K562 (cell line): ENCODE results near the gene ANKRD61. TPM values are rescaled to one million over a fixed set of nuclear protein-coding genes. Genes with fewer than 3 reads are reported as not detected.

Source experiments
- ARID1B ChIP-seq: fragments of 450-650 bp; IDR thresholded peaks from 2 replicates; pipeline ENCODE4 v1.6.1; 2016; ENCODE audit warnings: antibody characterized with exemption, mild to moderate bottlenecking, inconsistent platforms
- BRCA1 ChIP-seq, 2 experiments: fragments of 450-650 bp in 1 of 2; sonication (generic) in 1 of 2; formaldehyde crosslinking in 1 of 2; IDR thresholded peaks; 2 replicates each; pipeline versions ENCODE4 v1.5.0 to v1.6.1; 2017 to 2020; ENCODE audit warnings: mild to moderate bottlenecking in 1 of 2, missing genetic modification reagents in 1 of 2
- CREB5 ChIP-seq: fragments of 250-450 bp; sonication (Bioruptor Pico); IDR thresholded peaks from 2 replicates; pipeline ENCODE4 v1.5.0; 2020; ENCODE audit warnings: mild to moderate bottlenecking
- ESRRB ChIP-seq: fragments of 250-450 bp; sonication (Bioruptor Pico); IDR thresholded peaks from 2 replicates; pipeline ENCODE4 v1.5.0; 2020; ENCODE audit warnings: mild to moderate bottlenecking, moderate library complexity, borderline replicate concordance
- FOXP1 ChIP-seq: sonication (generic); formaldehyde crosslinking; IDR thresholded peaks from 2 replicates; pipeline ENCODE4 v1.8.0; 2022; ENCODE audit warnings: mild to moderate bottlenecking, missing genetic modification reagents
- GMEB1 ChIP-seq: fragments of 250-450 bp; sonication (Bioruptor Pico); IDR thresholded peaks from 2 replicates; pipeline ENCODE4 v1.4.0; 2020; ENCODE audit warnings: mild to moderate bottlenecking
- HMGN3 ChIP-seq: IDR thresholded peaks from 2 replicates; pipeline ENCODE4 v1.6.1; 2011; ENCODE audit warnings: borderline replicate concordance, low read depth, mild to moderate bottlenecking, mixed read lengths, low read length; ENCODE audit not compliant: insufficient read length; ENCODE audit errors: extremely low read depth
- MEF2A ChIP-seq: IDR thresholded peaks from 2 replicates; pipeline ENCODE4 v1.6.1; 2011; ENCODE audit warnings: low read depth, mild to moderate bottlenecking, low read length, moderate library complexity; ENCODE audit not compliant: control insufficient read depth
- MIER1 ChIP-seq: fragments of 450-650 bp; IDR thresholded peaks from 2 replicates; pipeline ENCODE4 v1.6.1; 2016; ENCODE audit warnings: antibody characterized with exemption, mild to moderate bottlenecking, low read depth
- MYNN ChIP-seq, 2 experiments: sonication (generic); formaldehyde crosslinking in 1 of 2; IDR thresholded peaks; 2 replicates each; pipeline versions ENCODE4 v1.5.0 to v1.6.1; 2016 to 2020; ENCODE audit warnings: antibody characterized with exemption in 1 of 2, missing genetic modification reagents in 1 of 2
- RB1 ChIP-seq: fragments of 450-650 bp; IDR thresholded peaks from 2 replicates; pipeline ENCODE4 v1.6.1; 2017; ENCODE audit warnings: low read depth, mild to moderate bottlenecking
- TCF3 ChIP-seq: sonication (generic); formaldehyde crosslinking; IDR thresholded peaks from 2 replicates; pipeline ENCODE4 v1.4.0; 2020; ENCODE audit warnings: mild to moderate bottlenecking, missing genetic modification reagents
- TGIF2 ChIP-seq: sonication (generic); formaldehyde crosslinking; IDR thresholded peaks from 2 replicates; pipeline ENCODE4 v1.8.1; 2022; ENCODE audit warnings: mild to moderate bottlenecking, missing genetic modification reagents, moderate library complexity
- YY1 ChIP-seq, 3 experiments: IDR thresholded peaks; 2 replicates each; pipeline ENCODE4 v1.6.1; 2011; ENCODE audit warnings: low read length in 2 of 3, mild to moderate bottlenecking in 2 of 3, moderate library complexity in 2 of 3, borderline replicate concordance in 1 of 3, control low read depth in 1 of 3, low read depth in 1 of 3; ENCODE audit not compliant: insufficient read depth in 3 of 3, insufficient replicate concordance in 2 of 3, control insufficient read depth in 1 of 3, insufficient read length in 1 of 3; ENCODE audit errors: extremely low read depth in 1 of 3
- ZBTB49 ChIP-seq: sonication (generic); formaldehyde crosslinking; IDR thresholded peaks from 2 replicates; pipeline ENCODE4 v1.8.0; 2022; ENCODE audit warnings: missing genetic modification reagents, mild to moderate bottlenecking, borderline replicate concordance
- ZKSCAN1 ChIP-seq: fragments of 150-350 bp; IDR thresholded peaks from 2 replicates; pipeline ENCODE4 v1.6.1; 2016; ENCODE audit warnings: low read depth, low read length
- ZNF668 ChIP-seq: fragments of 250-450 bp; sonication (Bioruptor Pico); IDR thresholded peaks from 2 replicates; pipeline ENCODE4 v1.8.0; 2022; ENCODE audit warnings: mild to moderate bottlenecking, inconsistent platforms
- polyA plus RNA-seq, 8 experiments: library from polyadenylated mRNA; depleted of rRNA in 4 of 8; stranded (reverse) in 5 of 8; unstranded in 3 of 8; fragments of >200 nt; fragmentation: Nextera tagmentation in 2 of 8; fragmentation: Illumina TruSeq in 1 of 8; extraction: Ambion mirVana in 2 of 8; extraction: Trizol in 1 of 8; gene quantifications; 2 replicates each; pipeline versions ENCODE4 v1.2.1 to v1.2.3, GENCODE V29; 2011 to 2014; ENCODE audit warnings: inconsistent platforms in 1 of 8, missing spikeins in 1 of 8
- total RNA-seq, 7 experiments: library from RNA; depleted of rRNA in 6 of 7; stranded (reverse); fragments of >200 nt in 6 of 7; fragmentation: Illumina TruSeq in 2 of 7; extraction: Trizol in 2 of 7; gene quantifications; 2 replicates each; pipeline versions ENCODE4 v1.2.1 to v1.2.3, GENCODE V29; 2011 to 2021; ENCODE audit warnings: low replicate concordance in 1 of 7
- TF ChIP-seq, protein P1 (sequence below): fragments of 450-650 bp; formaldehyde crosslinking; IDR thresholded peaks from 2 replicates; pipeline ENCODE4 v1.4.0; 2020; ENCODE audit warnings: mild to moderate bottlenecking, mixed read lengths
- TF ChIP-seq, protein P2 (sequence below): fragments of 450-650 bp; formaldehyde crosslinking; IDR thresholded peaks from 2 replicates; pipeline ENCODE4 v1.4.0; 2020; ENCODE audit warnings: mild to moderate bottlenecking, moderate library complexity

Gene ANKRD61
- total and polyA plus RNA-seq, 9 of the 15 experiments (the other 6 are each of a cell fraction or from before 2014, with no cell fraction given) = 0.08 to 0.11 (median 0.09) TPM; not detected in 5

DNA sequence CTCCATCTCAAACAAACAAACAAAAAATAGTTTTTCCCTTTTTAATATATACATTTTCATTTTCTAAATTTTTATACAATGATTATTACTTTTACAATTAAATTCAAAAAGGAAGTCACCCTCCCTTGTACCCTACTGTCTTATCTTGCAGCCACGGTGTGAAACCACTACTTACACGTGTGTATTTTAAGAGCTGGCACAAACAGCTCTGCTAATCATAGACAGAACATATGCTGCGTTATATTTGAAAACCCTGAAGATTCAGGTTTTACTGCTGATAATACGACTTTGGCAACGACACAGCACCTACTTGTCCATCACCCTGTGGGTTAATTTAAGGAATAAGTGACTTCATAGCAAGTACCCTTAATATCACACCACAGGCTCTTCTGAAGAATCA is 991 bp downstream of the ANKRD61 start (continued):
- TF ChIP-seq ZBTB49 (CRISPR knock-in tag) = no peak
- no peak for TF ChIP-seq YY1 (IDR thresholded peaks at IDR 0.05; ENCODE audit: borderline replicate concordance in 1 of 3, control insufficient read depth in 1 of 3, extremely low read depth in 1 of 3, insufficient read depth in 3 of 3, insufficient read length in 1 of 3, insufficient replicate concordance in 2 of 3, low read depth in 1 of 3, low read length in 2 of 3)
- no peak for TF ChIP-seq HMGN3
- no peak for TF ChIP-seq RB1
- no peak for TF ChIP-seq BRCA1 (IDR thresholded peaks at IDR 0.05)
- no peak for TF ChIP-seq BRCA1 (CRISPR knock-in tag; IDR thresholded peaks at IDR 0.05)
- TF ChIP-seq FOXP1 = no peak
- TF ChIP-seq, protein P1, sequence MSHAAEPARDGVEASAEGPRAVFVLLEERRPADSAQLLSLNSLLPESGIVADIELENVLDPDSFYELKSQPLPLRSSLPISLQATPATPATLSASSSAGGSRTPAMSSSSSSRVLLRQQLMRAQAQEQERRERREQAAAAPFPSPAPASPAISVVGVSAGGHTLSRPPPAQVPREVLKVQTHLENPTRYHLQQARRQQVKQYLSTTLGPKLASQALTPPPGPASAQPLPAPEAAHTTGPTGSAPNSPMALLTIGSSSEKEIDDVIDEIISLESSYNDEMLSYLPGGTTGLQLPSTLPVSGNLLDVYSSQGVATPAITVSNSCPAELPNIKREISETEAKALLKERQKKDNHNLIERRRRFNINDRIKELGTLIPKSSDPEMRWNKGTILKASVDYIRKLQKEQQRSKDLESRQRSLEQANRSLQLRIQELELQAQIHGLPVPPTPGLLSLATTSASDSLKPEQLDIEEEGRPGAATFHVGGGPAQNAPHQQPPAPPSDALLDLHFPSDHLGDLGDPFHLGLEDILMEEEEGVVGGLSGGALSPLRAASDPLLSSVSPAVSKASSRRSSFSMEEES (CRISPR knock-in tag) = no peak
- TF ChIP-seq MEF2A = peak; percentile 36; the same call in 1 of the 2 replicates
- TF ChIP-seq ESRRB (CRISPR knock-in tag) = no peak
- TF ChIP-seq GMEB1 (CRISPR knock-in tag) = no peak
- TF ChIP-seq TCF3 (CRISPR knock-in tag) = peak; percentile 86
- no peak for TF ChIP-seq ZNF668 (CRISPR knock-in tag)
- TF ChIP-seq CREB5 (CRISPR knock-in tag) = no peak
- TF ChIP-seq MYNN (IDR thresholded peaks at IDR 0.05) = 0 out of 2 replicates have a peak, but pooled peaks have one; percentile 32
- no peak for TF ChIP-seq MYNN (CRISPR knock-in tag; IDR thresholded peaks at IDR 0.05)
- no peak for TF ChIP-seq TGIF2
- TF ChIP-seq ZKSCAN1 = no peak
- TF ChIP-seq ARID1B = peak; percentile 59
- TF ChIP-seq, protein P2, sequence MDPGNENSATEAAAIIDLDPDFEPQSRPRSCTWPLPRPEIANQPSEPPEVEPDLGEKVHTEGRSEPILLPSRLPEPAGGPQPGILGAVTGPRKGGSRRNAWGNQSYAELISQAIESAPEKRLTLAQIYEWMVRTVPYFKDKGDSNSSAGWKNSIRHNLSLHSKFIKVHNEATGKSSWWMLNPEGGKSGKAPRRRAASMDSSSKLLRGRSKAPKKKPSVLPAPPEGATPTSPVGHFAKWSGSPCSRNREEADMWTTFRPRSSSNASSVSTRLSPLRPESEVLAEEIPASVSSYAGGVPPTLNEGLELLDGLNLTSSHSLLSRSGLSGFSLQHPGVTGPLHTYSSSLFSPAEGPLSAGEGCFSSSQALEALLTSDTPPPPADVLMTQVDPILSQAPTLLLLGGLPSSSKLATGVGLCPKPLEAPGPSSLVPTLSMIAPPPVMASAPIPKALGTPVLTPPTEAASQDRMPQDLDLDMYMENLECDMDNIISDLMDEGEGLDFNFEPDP (CRISPR knock-in tag) = no peak
- TF ChIP-seq MIER1 = no peak
